HepG2 (cell line): ENCODE results near the gene RIMBP3C. TPM values are rescaled to one million over a fixed set of nuclear protein-coding genes. Genes with fewer than 3 reads are reported as not detected.
A peak's percentile ranks its signal among the peaks of the same experiment; 100 is the strongest.

Experiments used
- ARID2 ChIP-seq: sonication (generic); formaldehyde crosslinking; IDR thresholded peaks from 2 replicates; pipeline ENCODE4 v1.8.1; 2022; ENCODE audit warnings: mild to moderate bottlenecking, missing genetic modification reagents, borderline replicate concordance
- ATF1 ChIP-seq: IDR thresholded peaks from 2 replicates; pipeline ENCODE4 v1.6.1; 2016; ENCODE audit warnings: mild to moderate bottlenecking, control low read depth
- ETV5 ChIP-seq: IDR thresholded peaks from 2 replicates; pipeline ENCODE4 v1.6.1; 2018; ENCODE audit warnings: missing biosample characterization, missing genetic modification reagents, inconsistent platforms, borderline replicate concordance
- NAIF1 ChIP-seq: sonication (generic); formaldehyde crosslinking; IDR thresholded peaks from 2 replicates; pipeline ENCODE4 v1.5.0; 2020; ENCODE audit warnings: mild to moderate bottlenecking, missing genetic modification reagents, borderline replicate concordance
- NFKB2 ChIP-seq: sonication (generic); formaldehyde crosslinking; IDR thresholded peaks from 2 replicates; pipeline ENCODE4 v1.4.0; 2020; ENCODE audit warnings: missing genetic modification reagents, borderline replicate concordance
- PCBP1 ChIP-seq: fragments of 200-400 bp; formaldehyde crosslinking; IDR thresholded peaks from 2 replicates; pipeline ENCODE4 v1.6.1; 2017; ENCODE audit warnings: mild to moderate bottlenecking, low read depth, low read length, borderline replicate concordance
- TCF7L2 ChIP-seq: IDR thresholded peaks from 2 replicates; pipeline ENCODE4 v1.6.1; 2011; ENCODE audit warnings: mild to moderate bottlenecking, low read depth, low read length, moderate library complexity
- TEAD2 ChIP-seq: sonication (generic); formaldehyde crosslinking; IDR thresholded peaks from 2 replicates; pipeline ENCODE4 v1.9.0; 2021; ENCODE audit warnings: missing genetic modification reagents
- ZNF605 ChIP-seq: sonication (generic); formaldehyde crosslinking; IDR thresholded peaks from 2 replicates; pipeline ENCODE4 v1.8.0; 2022; ENCODE audit warnings: mild to moderate bottlenecking, missing genetic modification reagents
- polyA plus RNA-seq, 8 experiments: library from polyadenylated mRNA; depleted of rRNA in 3 of 8; stranded (reverse) in 7 of 8; unstranded in 1 of 8; fragments of >200 nt; fragmentation: Illumina TruSeq in 4 of 8; extraction: Trizol in 4 of 8; gene quantifications; 2 replicates each; pipeline versions ENCODE4 v1.2.1 to v1.2.3, GENCODE V29; 2011 to 2016; ENCODE audit warnings: low read depth in 4 of 8, missing spikeins in 1 of 8, mixed read lengths in 1 of 8; ENCODE audit not compliant: insufficient read depth in 1 of 8
- total RNA-seq, 5 experiments: library from RNA; depleted of rRNA; stranded (reverse); fragments of >200 nt; fragmentation: Illumina TruSeq; extraction: Trizol; gene quantifications; 2 replicates each; pipeline ENCODE4 v1.2.3, GENCODE V29; 2016; ENCODE audit warnings: low read depth in 1 of 5
- TF ChIP-seq, protein P1 (sequence below), 2 experiments: sonication (generic) in 1 of 2; formaldehyde crosslinking in 1 of 2; IDR thresholded peaks; 2 replicates each; pipeline versions ENCODE4 v1.4.0 to v1.6.1; 2018 to 2020; ENCODE audit warnings: missing genetic modification reagents in 2 of 2, borderline replicate concordance in 1 of 2, low read depth in 1 of 2, mild to moderate bottlenecking in 1 of 2, missing biosample characterization in 1 of 2
- TF ChIP-seq, protein P2 (sequence below), 2 experiments: sonication (generic) in 1 of 2; formaldehyde crosslinking in 1 of 2; IDR thresholded peaks; 2 replicates each; pipeline versions ENCODE4 v1.5.1 to v1.6.1; 2011 to 2020; ENCODE audit warnings: borderline replicate concordance in 1 of 2, low read depth in 1 of 2, low read length in 1 of 2, mild to moderate bottlenecking in 1 of 2, missing genetic modification reagents in 1 of 2, moderate library complexity in 1 of 2
- TF ChIP-seq, protein P3 (sequence below): sonication (generic); formaldehyde crosslinking; IDR thresholded peaks from 2 replicates; pipeline ENCODE4 v1.8.0; 2022; ENCODE audit warnings: mild to moderate bottlenecking, missing genetic modification reagents
- TF ChIP-seq, protein P4 (sequence below): sonication (generic); formaldehyde crosslinking; IDR thresholded peaks from 2 replicates; pipeline ENCODE4 v1.5.0; 2020; ENCODE audit warnings: mild to moderate bottlenecking, missing genetic modification reagents
- TF ChIP-seq, protein P5 (sequence below): sonication (generic); formaldehyde crosslinking; IDR thresholded peaks from 2 replicates; pipeline ENCODE4 v1.5.0; 2020; ENCODE audit warnings: missing genetic modification reagents, mild to moderate bottlenecking, borderline replicate concordance
- TF ChIP-seq, protein P6 (sequence below): sonication (generic); formaldehyde crosslinking; IDR thresholded peaks from 2 replicates; pipeline ENCODE4 v1.9.0; 2022; ENCODE audit warnings: low read depth, missing genetic modification reagents

Gene RIMBP3C
- total and polyA plus RNA-seq, 2 of the 13 experiments (the other 11 are each of a cell fraction or from before 2014, with no cell fraction given): 0.15 TPM; not detected in 1

DNA sequence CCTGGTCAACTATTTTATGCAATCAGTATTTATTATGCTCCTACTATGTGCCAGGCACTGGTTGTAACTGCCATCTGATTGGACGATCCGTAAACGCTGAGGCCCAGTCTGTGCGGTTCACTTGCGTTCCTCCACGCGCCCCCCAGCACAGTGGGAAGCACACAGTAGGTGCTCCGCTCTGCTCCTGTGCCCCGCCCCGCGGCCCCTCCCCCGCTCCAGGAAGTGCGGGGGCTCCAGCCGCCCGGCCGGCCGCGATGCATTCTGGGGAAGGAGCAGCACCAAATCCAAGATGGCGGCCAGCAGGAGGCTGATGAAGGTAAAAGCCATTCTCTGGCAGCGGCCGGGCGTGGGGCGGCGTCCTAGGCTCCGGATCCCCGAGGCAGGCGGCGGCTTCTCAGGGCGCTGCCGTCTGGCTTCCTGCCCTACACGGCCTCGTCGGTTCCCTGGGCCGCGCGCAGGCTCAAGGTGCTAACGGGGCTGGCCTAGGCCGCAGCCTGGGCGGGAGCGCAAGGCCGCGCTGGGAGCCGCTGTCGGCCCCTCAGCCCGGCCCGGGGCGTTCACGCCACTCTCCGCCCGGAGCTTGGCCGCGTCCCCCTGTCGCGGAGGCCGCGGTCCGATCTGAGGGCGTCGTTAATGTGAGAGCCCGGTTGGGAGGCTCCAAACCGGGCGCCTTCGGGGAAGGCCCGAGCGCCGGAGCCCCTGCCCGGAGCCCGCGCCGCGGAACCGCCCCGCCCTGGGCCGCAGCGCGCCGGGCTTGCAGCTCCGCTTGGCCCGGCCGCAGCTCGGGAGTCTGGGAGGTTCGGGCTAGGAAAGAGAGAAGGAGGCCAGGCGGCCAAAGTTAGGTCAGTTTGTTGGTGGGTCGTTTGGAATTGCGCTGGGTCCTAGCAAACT lies 16.4 kb upstream of the RIMBP3C start, which contains the start of gene UBE2L3 (continued):
- TF ChIP-seq, protein P1, sequence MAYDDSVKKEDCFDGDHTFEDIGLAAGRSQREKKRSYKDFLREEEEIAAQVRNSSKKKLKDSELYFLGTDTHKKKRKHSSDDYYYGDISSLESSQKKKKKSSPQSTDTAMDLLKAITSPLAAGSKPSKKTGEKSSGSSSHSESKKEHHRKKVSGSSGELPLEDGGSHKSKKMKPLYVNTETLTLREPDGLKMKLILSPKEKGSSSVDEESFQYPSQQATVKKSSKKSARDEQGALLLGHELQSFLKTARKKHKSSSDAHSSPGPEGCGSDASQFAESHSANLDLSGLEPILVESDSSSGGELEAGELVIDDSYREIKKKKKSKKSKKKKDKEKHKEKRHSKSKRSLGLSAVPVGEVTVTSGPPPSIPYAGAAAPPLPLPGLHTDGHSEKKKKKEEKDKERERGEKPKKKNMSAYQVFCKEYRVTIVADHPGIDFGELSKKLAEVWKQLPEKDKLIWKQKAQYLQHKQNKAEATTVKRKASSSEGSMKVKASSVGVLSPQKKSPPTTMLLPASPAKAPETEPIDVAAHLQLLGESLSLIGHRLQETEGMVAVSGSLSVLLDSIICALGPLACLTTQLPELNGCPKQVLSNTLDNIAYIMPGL (CRISPR knock-in tag; IDR thresholded peaks at IDR 0.05; ENCODE audit: borderline replicate concordance in 1 of 2, low read depth in 1 of 2): peak; percentile 89 to 92
- TF ChIP-seq, protein P2, sequence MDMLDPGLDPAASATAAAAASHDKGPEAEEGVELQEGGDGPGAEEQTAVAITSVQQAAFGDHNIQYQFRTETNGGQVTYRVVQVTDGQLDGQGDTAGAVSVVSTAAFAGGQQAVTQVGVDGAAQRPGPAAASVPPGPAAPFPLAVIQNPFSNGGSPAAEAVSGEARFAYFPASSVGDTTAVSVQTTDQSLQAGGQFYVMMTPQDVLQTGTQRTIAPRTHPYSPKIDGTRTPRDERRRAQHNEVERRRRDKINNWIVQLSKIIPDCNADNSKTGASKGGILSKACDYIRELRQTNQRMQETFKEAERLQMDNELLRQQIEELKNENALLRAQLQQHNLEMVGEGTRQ (IDR thresholded peaks at IDR 0.05; ENCODE audit: low read depth, low read length): no peak
- TF ChIP-seq, protein P2 (CRISPR knock-in tag; IDR thresholded peaks at IDR 0.05; ENCODE audit: borderline replicate concordance): no peak
- TF ChIP-seq PCBP1 (no peak), ZNF605 (peak; percentile 93), ARID2 (CRISPR knock-in tag) (no peak; the same call in 1 of the 2 replicates), NAIF1 (no peak), NFKB2 (CRISPR knock-in tag) (peak; percentile 74; the same call in 1 of the 2 replicates), TCF7L2 (no peak), ATF1 (no peak), ETV5 (CRISPR knock-in tag) (peak; percentile 76), TEAD2 (CRISPR knock-in tag) (peak; percentile 79; the same call in 1 of the 2 replicates)
- TF ChIP-seq, protein P3, sequence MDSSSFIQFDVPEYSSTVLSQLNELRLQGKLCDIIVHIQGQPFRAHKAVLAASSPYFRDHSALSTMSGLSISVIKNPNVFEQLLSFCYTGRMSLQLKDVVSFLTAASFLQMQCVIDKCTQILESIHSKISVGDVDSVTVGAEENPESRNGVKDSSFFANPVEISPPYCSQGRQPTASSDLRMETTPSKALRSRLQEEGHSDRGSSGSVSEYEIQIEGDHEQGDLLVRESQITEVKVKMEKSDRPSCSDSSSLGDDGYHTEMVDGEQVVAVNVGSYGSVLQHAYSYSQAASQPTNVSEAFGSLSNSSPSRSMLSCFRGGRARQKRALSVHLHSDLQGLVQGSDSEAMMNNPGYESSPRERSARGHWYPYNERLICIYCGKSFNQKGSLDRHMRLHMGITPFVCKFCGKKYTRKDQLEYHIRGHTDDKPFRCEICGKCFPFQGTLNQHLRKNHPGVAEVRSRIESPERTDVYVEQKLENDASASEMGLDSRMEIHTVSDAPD (CRISPR knock-in tag): no peak
- TF ChIP-seq, protein P4, sequence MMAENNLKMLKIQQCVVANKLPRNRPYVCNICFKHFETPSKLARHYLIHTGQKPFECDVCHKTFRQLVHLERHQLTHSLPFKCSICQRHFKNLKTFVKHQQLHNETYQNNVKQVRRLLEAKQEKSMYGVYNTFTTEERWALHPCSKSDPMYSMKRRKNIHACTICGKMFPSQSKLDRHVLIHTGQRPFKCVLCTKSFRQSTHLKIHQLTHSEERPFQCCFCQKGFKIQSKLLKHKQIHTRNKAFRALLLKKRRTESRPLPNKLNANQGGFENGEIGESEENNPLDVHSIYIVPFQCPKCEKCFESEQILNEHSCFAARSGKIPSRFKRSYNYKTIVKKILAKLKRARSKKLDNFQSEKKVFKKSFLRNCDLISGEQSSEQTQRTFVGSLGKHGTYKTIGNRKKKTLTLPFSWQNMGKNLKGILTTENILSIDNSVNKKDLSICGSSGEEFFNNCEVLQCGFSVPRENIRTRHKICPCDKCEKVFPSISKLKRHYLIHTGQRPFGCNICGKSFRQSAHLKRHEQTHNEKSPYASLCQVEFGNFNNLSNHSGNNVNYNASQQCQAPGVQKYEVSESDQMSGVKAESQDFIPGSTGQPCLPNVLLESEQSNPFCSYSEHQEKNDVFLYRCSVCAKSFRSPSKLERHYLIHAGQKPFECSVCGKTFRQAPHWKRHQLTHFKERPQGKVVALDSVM (CRISPR knock-in tag): no peak
- TF ChIP-seq, protein P5, sequence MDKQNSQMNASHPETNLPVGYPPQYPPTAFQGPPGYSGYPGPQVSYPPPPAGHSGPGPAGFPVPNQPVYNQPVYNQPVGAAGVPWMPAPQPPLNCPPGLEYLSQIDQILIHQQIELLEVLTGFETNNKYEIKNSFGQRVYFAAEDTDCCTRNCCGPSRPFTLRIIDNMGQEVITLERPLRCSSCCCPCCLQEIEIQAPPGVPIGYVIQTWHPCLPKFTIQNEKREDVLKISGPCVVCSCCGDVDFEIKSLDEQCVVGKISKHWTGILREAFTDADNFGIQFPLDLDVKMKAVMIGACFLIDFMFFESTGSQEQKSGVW (CRISPR knock-in tag): no peak
- TF ChIP-seq, protein P6, sequence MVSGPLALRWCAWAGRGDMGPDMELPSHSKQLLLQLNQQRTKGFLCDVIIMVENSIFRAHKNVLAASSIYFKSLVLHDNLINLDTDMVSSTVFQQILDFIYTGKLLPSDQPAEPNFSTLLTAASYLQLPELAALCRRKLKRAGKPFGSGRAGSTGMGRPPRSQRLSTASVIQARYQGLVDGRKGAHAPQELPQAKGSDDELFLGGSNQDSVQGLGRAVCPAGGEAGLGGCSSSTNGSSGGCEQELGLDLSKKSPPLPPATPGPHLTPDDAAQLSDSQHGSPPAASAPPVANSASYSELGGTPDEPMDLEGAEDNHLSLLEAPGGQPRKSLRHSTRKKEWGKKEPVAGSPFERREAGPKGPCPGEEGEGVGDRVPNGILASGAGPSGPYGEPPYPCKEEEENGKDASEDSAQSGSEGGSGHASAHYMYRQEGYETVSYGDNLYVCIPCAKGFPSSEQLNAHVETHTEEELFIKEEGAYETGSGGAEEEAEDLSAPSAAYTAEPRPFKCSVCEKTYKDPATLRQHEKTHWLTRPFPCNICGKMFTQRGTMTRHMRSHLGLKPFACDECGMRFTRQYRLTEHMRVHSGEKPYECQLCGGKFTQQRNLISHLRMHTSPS (CRISPR knock-in tag): peak; percentile 35; the same call in 1 of the 2 replicates
